Mesodermal cell (in vitro differentiated cells): ENCODE data around the gene MBLAC1.
A peak's percentile ranks its signal among the peaks of the same experiment; 100 is the strongest.

Experiments used
- H3K27ac ChIP-seq: 2 replicates; pipeline ENCODE4 v1.7.0; 2013; ENCODE audit warnings: mild to moderate bottlenecking, low read depth, low read length, moderate library complexity; ENCODE audit not compliant: severe bottlenecking
- H3K36me3 ChIP-seq: 2 replicates; pipeline ENCODE4 v1.7.1; 2013; ENCODE audit warnings: mild to moderate bottlenecking, low read length, moderate library complexity; ENCODE audit not compliant: control insufficient read depth, insufficient read depth
- H3K4me1 ChIP-seq: one replicate; pipeline ENCODE4 v1.7.1; 2013; ENCODE audit warnings: mild to moderate bottlenecking, low read length; ENCODE audit not compliant: insufficient read depth, control insufficient read depth, poor library complexity, severe bottlenecking
- H3K4me3 ChIP-seq: 2 replicates; pipeline ENCODE4 v1.7.0; 2013; ENCODE audit warnings: low read length, control low read depth, mild to moderate bottlenecking; ENCODE audit not compliant: insufficient read depth, poor library complexity, severe bottlenecking; ENCODE audit errors: extremely low read depth
- H3K9me3 ChIP-seq: 2 replicates; pipeline ENCODE4 v1.7.1; 2013; ENCODE audit warnings: mild to moderate bottlenecking, low read length, moderate library complexity; ENCODE audit not compliant: control insufficient read depth
- WGBS, 2 experiments: methylation state at CpG; one replicate each; pipeline ENCODE4 v1.1.5; 2013; ENCODE audit warnings: missing lambda C conversion rate in 2 of 2; ENCODE audit not compliant: insufficient coverage in 2 of 2; 5-methylcytosine and 5-hydroxymethylcytosine counted together

MBLAC1 gene

DNA sequence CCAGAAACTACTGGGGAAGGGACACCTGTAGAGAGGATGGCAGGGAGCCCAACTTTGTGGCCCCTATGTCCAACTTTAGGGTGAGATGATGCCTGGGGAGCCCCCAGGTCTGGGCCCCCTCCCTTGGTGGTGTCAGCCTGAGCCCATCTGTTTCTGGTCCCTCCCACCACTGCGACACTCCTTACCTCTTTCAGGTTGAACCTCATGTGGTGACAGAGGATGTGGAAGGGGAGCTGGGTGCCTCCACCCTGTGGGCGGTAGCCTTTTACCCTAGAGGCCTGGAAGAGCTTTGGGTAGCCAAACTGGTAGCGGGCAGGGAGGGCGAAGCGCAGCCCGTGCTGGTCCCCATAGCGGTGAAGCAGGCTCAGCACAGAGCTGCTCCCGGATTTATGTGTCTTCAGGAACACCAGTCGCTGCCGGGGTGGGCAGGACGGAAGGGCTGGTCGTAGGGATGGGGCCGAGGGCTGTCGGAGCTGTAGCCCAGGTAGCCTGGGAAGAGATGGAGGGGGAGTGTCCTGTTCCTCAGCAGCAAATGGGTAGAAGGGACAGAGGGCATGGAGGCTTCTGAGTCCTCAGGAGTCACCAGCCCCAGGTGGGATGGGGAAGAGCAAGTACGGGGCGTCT lies 39.7 kb downstream of the MBLAC1 start:
- Histone ChIP-seq H3K9me3 (no peaks in the 10 kb centered on the region), H3K4me1 (peaks cover 23% of the 10 kb centered on the region), H3K4me3 (no peak overlapping the region), H3K27ac (no peak overlapping the region), H3K36me3 (no peaks in the 10 kb centered on the region)
- WGBS, 2 experiments = 88 to 91% methylated on average over 15 of the region's 16 CpGs

DNA sequence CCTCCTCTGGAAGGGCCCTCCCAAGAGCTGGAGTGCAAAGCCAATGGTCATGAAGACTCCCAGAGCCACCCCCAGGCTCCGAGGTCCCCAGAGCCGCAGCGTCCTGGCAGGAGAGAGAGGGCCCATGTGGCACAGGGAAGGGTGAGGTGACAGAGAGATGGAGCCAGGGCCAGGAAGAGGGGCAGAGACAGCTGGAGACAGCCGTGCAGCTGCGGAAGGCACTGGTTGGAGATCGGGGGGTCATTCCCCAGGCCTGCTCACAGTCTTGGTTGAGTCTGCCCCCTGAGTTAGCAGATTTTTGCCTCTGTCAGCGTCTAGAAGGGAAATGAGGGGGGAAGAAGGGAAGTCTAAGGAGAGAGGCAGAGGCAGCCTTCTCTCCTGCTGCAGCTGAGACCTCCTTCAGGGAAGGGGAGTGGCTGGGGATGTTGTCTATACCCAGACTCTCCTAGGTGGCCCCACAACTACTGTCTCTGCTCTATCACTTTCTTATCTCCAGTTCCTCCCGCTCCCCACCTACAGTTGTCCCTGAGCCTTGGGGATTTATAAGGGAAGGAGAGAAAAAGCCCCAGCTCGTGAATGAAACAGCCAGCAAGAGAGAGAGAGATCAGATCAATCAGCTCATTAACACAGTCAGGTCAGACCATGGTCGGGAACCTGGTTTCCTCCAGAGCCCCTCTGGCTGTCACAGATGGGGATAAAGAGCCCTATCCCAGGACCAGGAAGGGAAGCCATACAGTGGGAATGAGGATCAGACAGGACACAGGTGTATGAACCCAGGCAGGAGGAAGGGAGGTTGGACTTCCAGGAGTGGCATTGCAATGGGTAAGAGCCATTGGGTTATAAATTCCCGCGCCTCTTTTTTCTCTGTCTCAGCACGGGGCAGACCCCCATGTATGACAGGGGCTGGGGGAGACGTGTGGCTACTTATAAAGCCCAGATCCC lies 40.5 kb downstream of the MBLAC1 start:
- no peak overlapping the region for H3K27ac ChIP-seq
- H3K4me3 ChIP-seq = peak overlapping the region; percentile 17
- peaks cover 23% of the 10 kb centered on the region for H3K4me1 ChIP-seq
- H3K9me3 ChIP-seq = no peaks in the 10 kb centered on the region
- no peaks in the 10 kb centered on the region for H3K36me3 ChIP-seq
- 74% methylated on average over 7 to 11 of the region's 14 CpGs for WGBS, 2 experiments

DNA sequence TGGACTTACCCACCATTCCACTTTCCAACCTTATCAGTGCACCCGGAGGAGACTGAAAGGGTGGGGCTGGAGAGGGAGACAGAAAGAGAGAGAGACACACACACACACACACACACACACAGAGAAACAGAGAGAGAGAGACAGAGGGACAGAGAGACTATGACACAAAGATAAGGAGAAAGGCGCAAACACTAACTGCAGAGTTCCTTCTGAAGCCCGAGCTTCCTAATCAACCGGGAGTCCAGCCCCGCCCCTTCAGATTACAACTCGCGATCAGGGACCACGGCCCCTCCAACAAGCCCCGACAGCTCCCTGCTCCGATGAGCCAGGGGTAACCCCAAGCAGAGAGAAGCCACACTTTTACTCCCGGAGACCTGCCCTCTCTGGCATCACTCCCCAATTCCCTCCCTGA lies 41.2 kb downstream of the MBLAC1 start:
- WGBS, 2 experiments = 9 to 10% methylated on average over 9 of the region's 11 CpGs
- H3K9me3 ChIP-seq = no peaks in the 10 kb centered on the region
- peak overlapping the region; percentile 17 for H3K4me3 ChIP-seq
- no peak overlapping the region for H3K27ac ChIP-seq
- H3K4me1 ChIP-seq = peaks cover 23% of the 10 kb centered on the region
- no peaks in the 10 kb centered on the region for H3K36me3 ChIP-seq

- H3K36me3 ChIP-seq = peaks cover 7% of the 10 kb centered on the region
- no peak overlapping the region for H3K27ac ChIP-seq
- WGBS, 2 experiments = 93 to 96% methylated on average over 8 to 9 of the region's 11 CpGs
- peaks cover 18% of the 10 kb centered on the region for H3K4me1 ChIP-seq
- H3K4me3 ChIP-seq = no peak overlapping the region
- no peaks in the 10 kb centered on the region for H3K9me3 ChIP-seq
Observed at GRCh38 chr7:100169147-100169850, 42.5 kb downstream of the MBLAC1 start.

GRCh38 chr7:100170101-100170897 lies 43.5 kb downstream of the MBLAC1 start:
- Histone ChIP-seq H3K4me1 (peaks cover 18% of the 10 kb centered on the region), H3K36me3 (peaks cover 16% of the 10 kb centered on the region), H3K9me3 (no peaks in the 10 kb centered on the region), H3K4me3 (no peak overlapping the region), H3K27ac (no peak overlapping the region)
- WGBS, 2 experiments = 78 to 80% methylated on average over 3 to 4 of the region's 11 CpGs

- H3K4me3 ChIP-seq = peak overlapping the region; percentile 25
- H3K4me1 ChIP-seq = peaks cover 18% of the 10 kb centered on the region
- H3K36me3 ChIP-seq = peaks cover 20% of the 10 kb centered on the region
- no peaks in the 10 kb centered on the region for H3K9me3 ChIP-seq
- H3K27ac ChIP-seq = no peak overlapping the region
- 9 to 10% methylated on average over 30 to 35 of the region's 61 CpGs for WGBS, 2 experiments
Observed at GRCh38 chr7:100171087-100171681, 44.4 kb downstream of the MBLAC1 start.

- H3K36me3 ChIP-seq = peaks cover 20% of the 10 kb centered on the region
- 35 to 43% methylated on average over 16 to 17 of the region's 22 CpGs for WGBS, 2 experiments
- no peaks in the 10 kb centered on the region for H3K9me3 ChIP-seq
- no peak overlapping the region for H3K27ac ChIP-seq
- H3K4me3 ChIP-seq = peak overlapping the region; percentile 8
- H3K4me1 ChIP-seq = peaks cover 17% of the 10 kb centered on the region
Observed at GRCh38 chr7:100171840-100172239, 45.1 kb downstream of the MBLAC1 start.

- WGBS, 2 experiments = 95% methylated on average over 9 to 10 of the region's 11 CpGs
- peaks cover 20% of the 10 kb centered on the region for H3K36me3 ChIP-seq
- no peaks in the 10 kb centered on the region for H3K9me3 ChIP-seq
- H3K4me3 ChIP-seq = no peak overlapping the region
- no peaks in the 10 kb centered on the region for H3K4me1 ChIP-seq
- H3K27ac ChIP-seq = no peak overlapping the region
Observed at GRCh38 chr7:100173806-100174495, 47.2 kb downstream of the MBLAC1 start.

- H3K27ac ChIP-seq = no peak overlapping the region
- no peaks in the 10 kb centered on the region for H3K9me3 ChIP-seq
- WGBS, 2 experiments = 89 to 94% methylated on average over 1 to 2 of the region's 5 CpGs
- H3K4me1 ChIP-seq = no peaks in the 10 kb centered on the region
- peaks cover 20% of the 10 kb centered on the region for H3K36me3 ChIP-seq
- no peak overlapping the region for H3K4me3 ChIP-seq
Observed at GRCh38 chr7:100174582-100174981, 47.8 kb downstream of the MBLAC1 start.
